ENCODE measurements around the gene SLC38A11. TPM values are rescaled to one million over a fixed set of nuclear protein-coding genes. Genes with fewer than 3 reads are reported as not detected.

SLC38A11 gene
- total and polyA plus RNA-seq, 10 of the 15 experiments (the other 5 are each of a cell fraction or from before 2014, with no cell fraction given) = not detected

DNA sequence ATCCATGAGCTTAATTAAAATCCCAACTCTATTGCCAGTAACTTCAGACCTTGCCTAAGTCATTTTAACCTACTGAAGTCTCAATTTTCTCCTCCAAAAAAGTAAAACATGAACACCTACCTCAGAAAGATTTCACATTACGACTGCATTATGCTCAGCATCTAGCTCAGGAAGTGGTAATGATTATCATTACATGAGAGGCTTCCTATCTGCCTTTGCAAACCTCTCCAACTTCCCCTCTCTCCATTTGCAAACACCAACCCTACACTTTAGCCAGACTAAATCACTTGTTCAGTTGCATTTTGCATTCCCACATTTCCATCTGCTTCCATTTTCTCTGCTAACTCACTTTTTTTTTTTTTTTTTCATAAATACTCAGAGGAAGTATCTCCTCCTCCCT lies 6.8 kb downstream of the SLC38A11 start (continued):
- TF ChIP-seq, protein P1, sequence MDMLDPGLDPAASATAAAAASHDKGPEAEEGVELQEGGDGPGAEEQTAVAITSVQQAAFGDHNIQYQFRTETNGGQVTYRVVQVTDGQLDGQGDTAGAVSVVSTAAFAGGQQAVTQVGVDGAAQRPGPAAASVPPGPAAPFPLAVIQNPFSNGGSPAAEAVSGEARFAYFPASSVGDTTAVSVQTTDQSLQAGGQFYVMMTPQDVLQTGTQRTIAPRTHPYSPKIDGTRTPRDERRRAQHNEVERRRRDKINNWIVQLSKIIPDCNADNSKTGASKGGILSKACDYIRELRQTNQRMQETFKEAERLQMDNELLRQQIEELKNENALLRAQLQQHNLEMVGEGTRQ (IDR thresholded peaks at IDR 0.05; ENCODE audit: borderline replicate concordance, low read depth, low read length) = no peak
- no peak for TF ChIP-seq SREBF1 (IDR thresholded peaks at IDR 0.05; ENCODE audit: low read length)

DNA sequence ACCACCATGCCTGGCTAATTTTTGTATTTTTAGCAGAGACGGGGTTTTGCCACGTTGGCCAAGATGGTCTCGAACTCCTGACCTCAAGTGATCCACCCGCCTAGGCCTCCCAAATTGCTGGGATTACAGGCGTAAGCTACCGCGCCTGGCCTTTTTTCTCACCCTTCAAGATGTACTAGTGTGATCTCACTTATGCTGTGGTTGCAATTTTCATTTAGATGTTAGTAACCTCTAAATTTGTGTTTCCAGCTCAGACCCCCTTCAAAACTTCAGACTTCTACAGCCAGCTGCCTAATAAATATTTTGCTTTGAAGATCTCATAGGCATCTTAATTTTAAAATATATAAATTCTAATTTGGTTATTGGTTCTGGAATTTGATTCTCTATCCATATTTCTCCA lies 8.0 kb downstream of the SLC38A11 start:
- H3K36me3 ChIP-seq (ENCODE audit: control insufficient read depth in 2 of 2, insufficient read depth in 2 of 2, low read length in 1 of 2) = no peaks in the 10 kb centered on the region
- no peak for TF ChIP-seq MEF2B (IDR thresholded peaks at IDR 0.05; ENCODE audit: partially characterized antibody, poor library complexity, severe bottlenecking)
- no peak for TF ChIP-seq CEBPB (IDR thresholded peaks at IDR 0.05; ENCODE audit: borderline replicate concordance in 1 of 2, low read depth in 2 of 2, low read length in 2 of 2)
- TF ChIP-seq BCL11A (IDR thresholded peaks at IDR 0.05; ENCODE audit: low read depth, low read length) = no peak
- TF ChIP-seq KLF5 (IDR thresholded peaks at IDR 0.05; ENCODE audit: partially characterized antibody) = no peak
- no peak for TF ChIP-seq CBX5 (IDR thresholded peaks at IDR 0.05; ENCODE audit: low read depth)
- TF ChIP-seq SRF (IDR thresholded peaks at IDR 0.05; ENCODE audit: low read depth in 2 of 2, low read length in 2 of 2) = no peak
- no peaks in the 10 kb centered on the region for H3K4me1 ChIP-seq (ENCODE audit: control insufficient read depth, insufficient read depth, low read length)
- H4K20me1 ChIP-seq (ENCODE audit: control insufficient read depth, insufficient read depth) = no peaks in the 10 kb centered on the region
- H3K79me2 ChIP-seq (ENCODE audit: control insufficient read depth, insufficient read depth, low read length) = no peaks in the 10 kb centered on the region
- ATAC-seq (no peak), DNase-seq (ENCODE audit: low read depth, low spot score) (no peak), FAIRE-seq (no peak)
- CTCF ChIA-PET = interaction anchor here (0.7 kb wide), 1 partner anchor 68 kb away, joined by 3 read pairs; no protein-coding TSS in a partner anchor
- no peak overlapping the region for H3K9ac ChIP-seq (ENCODE audit: control insufficient read depth, insufficient read depth, low read length)
- H3K27ac ChIP-seq (ENCODE audit: control insufficient read depth, insufficient read depth) = no peak overlapping the region
- H3K27me3 ChIP-seq (replicated peaks in 1 of 2; ENCODE audit: control insufficient read depth in 2 of 2, insufficient read depth in 2 of 2, low read length in 1 of 2) = no peaks in the 10 kb centered on the region
- no peak overlapping the region for H3K4me3 ChIP-seq
- WGBS (ENCODE audit: insufficient coverage, insufficient replicate concordance, low lambda C conversion rate, missing lambda C conversion rate) = 64% methylated on average over 7 of the region's 7 CpGs
- no TSS peak for BruUV-seq (replicated peaks)
- SMC1A ChIA-PET (ENCODE audit: uncharacterized antibody, unreplicated experiment) = no interaction called here
- POLR2A ChIA-PET = no interaction called here
- no peak overlapping the region for H2AFZ ChIP-seq (ENCODE audit: control insufficient read depth, low read depth, low read length)
- in situ Hi-C loops (cut with MboI) (no loop called here), intact Hi-C loops (cut with micrococcal nuclease; ENCODE audit: unreplicated experiment) (no loop called here)
- RAD21 ChIA-PET (ENCODE audit: unreplicated experiment) = no interaction called here
- H3K9me3 ChIP-seq (replicated peaks; ENCODE audit: control insufficient read depth, insufficient read depth, low read length) = no peaks in the 10 kb centered on the region
- no peak overlapping the region for H3K4me2 ChIP-seq (ENCODE audit: control insufficient read depth, insufficient read depth)
